Retinal pigment epithelial cell (primary cell): ENCODE measurements around the gene LYPD3.

Experiments used
- DNase-seq: peaks from one replicate; pipeline ENCODE4 v3.0.0-alpha.2; 2010; ENCODE audit warnings: low read depth
- H3K4me3 ChIP-seq: 2 replicates; pipeline ENCODE4 v1.5.1; 2011; ENCODE audit warnings: mild to moderate bottlenecking, low read length, control low read depth, moderate library complexity
- CTCF ChIP-seq: conservative IDR thresholded peaks from 2 replicates; pipeline ENCODE4 v1.5.1; 2011; ENCODE audit warnings: low read depth, low read length, control low read depth, inconsistent platforms

LYPD3 gene

GRCh38 chr19:43468354-43469159 lies 3.1 kb upstream of the LYPD3 start:
- H3K4me3 ChIP-seq = no peak overlapping the region
- TF ChIP-seq CTCF = no peak
- DNase-seq = no peak

DNA sequence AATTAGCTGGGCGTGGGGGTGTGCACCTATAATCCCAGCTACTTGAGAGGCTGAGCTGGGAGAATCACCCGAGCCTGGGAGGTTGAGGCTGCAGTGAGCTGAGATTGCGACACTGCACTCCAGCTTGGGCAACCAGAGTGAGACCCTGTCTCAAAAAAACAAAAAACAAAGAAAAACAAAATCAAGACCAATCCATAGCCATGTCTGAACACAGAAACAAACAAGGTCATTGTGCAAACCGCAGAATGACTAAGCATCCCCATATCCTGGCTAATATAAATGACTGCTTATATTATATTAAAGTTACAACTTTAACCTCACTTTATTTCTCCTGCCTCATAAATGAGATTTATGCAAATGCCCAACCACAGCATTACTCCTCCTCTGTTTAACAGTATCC lies 2.3 kb upstream of the LYPD3 start:
- H3K4me3 ChIP-seq = no peak overlapping the region
- TF ChIP-seq CTCF = no peak
- DNase-seq = no peak

GRCh38 chr19:43467276-43467675 lies 1.9 kb upstream of the LYPD3 start:
- H3K4me3 ChIP-seq = no peak overlapping the region
- no peak for DNase-seq
- TF ChIP-seq CTCF = no peak

GRCh38 chr19:43466793-43467192 lies 1.4 kb upstream of the LYPD3 start:
- no peak for TF ChIP-seq CTCF
- no peak for DNase-seq
- H3K4me3 ChIP-seq = no peak overlapping the region

GRCh38 chr19:43464134-43464775 lies 1.2 kb downstream of the LYPD3 start:
- DNase-seq = no peak
- H3K4me3 ChIP-seq = peak overlapping the region; percentile 78
- TF ChIP-seq CTCF = no peak

- TF ChIP-seq CTCF = no peak
These were observed 1.9 kb downstream of the LYPD3 start for GRCh38 chr19:43463381-43464133.

More at GRCh38 chr19:43463381-43464133, 1.9 kb downstream of the LYPD3 start:
- peak overlapping the region; percentile 78 for H3K4me3 ChIP-seq
- DNase-seq = peak; percentile 62
